Endothelial cell of umbilical vein (primary cell): ENCODE data around the gene ZNF662. TPM values are rescaled to one million over a fixed set of nuclear protein-coding genes. Genes with fewer than 3 reads are reported as not detected.

Experiments
- BruUV-seq: library from RNA; stranded (reverse); fragments of 400-500 nt; replicated peaks from 2 replicates; lab custom pipeline; 2021; lab: Mats Ljungman, UMichigan
- CTCF ChIA-PET: fragments of 300-600, 350-600 bp; sonication (Branson Sonifier 250); formaldehyde crosslinking; loops from one replicate; lab custom pipeline; 2021; ENCODE audit warnings: antibody characterized with exemption, inconsistent platforms; lab: Charles Lee
- POLR2A ChIA-PET: fragments of 300-600, 350-600 bp; sonication (Branson Sonifier 250); formaldehyde crosslinking; loops from one replicate; lab custom pipeline; 2021; ENCODE audit warnings: antibody characterized with exemption, inconsistent platforms; lab: Charles Lee
- DNase-seq: peaks from one replicate; pipeline ENCODE4 v3.0.0-alpha.2; 2011; ENCODE audit warnings: low read depth, low spot score
- FAIRE-seq: peaks from 2 replicates; lab custom pipeline; 2011; peaks lifted over from hg19 to GRCh38; lab: Jason Lieb, UNC
- H2AFZ ChIP-seq: 2 replicates; pipeline ENCODE4 v1.6.0; 2012; ENCODE audit warnings: low read depth, low read length, control low read depth, inconsistent platforms
- H3K27ac ChIP-seq: 2 replicates; pipeline ENCODE4 v1.5.1; 2011; ENCODE audit warnings: low read depth, mild to moderate bottlenecking, control low read depth, low read length, moderate library complexity; ENCODE audit not compliant: insufficient read depth
- H3K27me3 ChIP-seq, 2 experiments: 2 replicates each; pipeline versions ENCODE4 v1.6.0 to v1.6.1; 2011; ENCODE audit warnings: low read length in 2 of 2, mixed read lengths in 1 of 2; ENCODE audit not compliant: control insufficient read depth in 2 of 2, insufficient read depth in 2 of 2
- H3K36me3 ChIP-seq, 2 experiments: 2 replicates in 1 of 2; 3 replicates in 1 of 2; pipeline ENCODE4 v1.5.1; 2011; ENCODE audit warnings: low read length in 2 of 2, mild to moderate bottlenecking in 1 of 2, moderate library complexity in 1 of 2; ENCODE audit not compliant: control insufficient read depth in 2 of 2, insufficient read depth in 2 of 2; ENCODE audit errors: extremely low read depth in 1 of 2
- H3K4me1 ChIP-seq: 3 replicates; pipeline ENCODE4 v1.5.1; 2011; ENCODE audit warnings: mild to moderate bottlenecking, low read length; ENCODE audit not compliant: control insufficient read depth, insufficient read depth; ENCODE audit errors: extremely low read depth
- H3K4me2 ChIP-seq: 2 replicates; pipeline ENCODE4 v1.6.1; 2011; ENCODE audit warnings: low read length, control low read depth, mixed read lengths; ENCODE audit not compliant: insufficient read depth
- H3K4me3 ChIP-seq, 3 experiments: fragments of 200-600 bp in 1 of 3; sonication (generic), shearing (Covaris generic) in 1 of 3; replicated peaks in 1 of 3; 2 replicates each; pipeline ENCODE4 v1.5.1; 2011 to 2016; ENCODE audit warnings: control low read depth in 3 of 3, low read length in 3 of 3, mild to moderate bottlenecking in 2 of 3, inconsistent platforms in 1 of 3, low read depth in 1 of 3, moderate library complexity in 1 of 3; ENCODE audit not compliant: insufficient read depth in 1 of 3
- H3K79me2 ChIP-seq: 2 replicates; pipeline ENCODE4 v1.6.0; 2012; ENCODE audit warnings: low read length, inconsistent platforms; ENCODE audit not compliant: control insufficient read depth, insufficient read depth
- H3K9ac ChIP-seq: replicated peaks from 2 replicates; pipeline ENCODE3; 2011; ENCODE audit warnings: low read length, control low read depth; ENCODE audit not compliant: insufficient read depth; ENCODE audit errors: extremely low read depth
- H3K9me1 ChIP-seq: replicated peaks from 3 replicates; pipeline ENCODE4 v1.6.0; 2011; ENCODE audit warnings: mild to moderate bottlenecking, low read length; ENCODE audit not compliant: control insufficient read depth, insufficient read depth; ENCODE audit errors: extremely low read depth
- H3K9me3 ChIP-seq: replicated peaks from 2 replicates; pipeline ENCODE4 v1.5.1; 2012; ENCODE audit warnings: low read length, inconsistent platforms; ENCODE audit not compliant: control insufficient read depth, insufficient read depth
- H4K20me1 ChIP-seq: replicated peaks from 2 replicates; pipeline ENCODE3; 2011; ENCODE audit warnings: mild to moderate bottlenecking, low read length; ENCODE audit not compliant: control insufficient read depth, insufficient read depth; ENCODE audit errors: extremely low read depth
- CTCF ChIP-seq, 2 donors: IDR thresholded peaks; 1 replicate in 1 of 2; 2 replicates in 1 of 2; pipeline ENCODE4 v1.5.1; 2011; ENCODE audit warnings: low read length in 2 of 2, mild to moderate bottlenecking in 2 of 2, moderate library complexity in 2 of 2, control low read depth in 1 of 2, inconsistent platforms in 1 of 2, low read depth in 1 of 2; ENCODE audit not compliant: insufficient read depth in 1 of 2; ENCODE audit errors: extremely low read depth in 1 of 2
- EZH2 ChIP-seq: IDR thresholded peaks from 2 replicates; pipeline ENCODE4 v1.6.1; 2012; ENCODE audit warnings: borderline replicate concordance, low read depth, mild to moderate bottlenecking, moderate library complexity, low read length, inconsistent platforms; ENCODE audit not compliant: severe bottlenecking
- FOS ChIP-seq: IDR thresholded peaks from 2 replicates; pipeline ENCODE4 v1.6.1; 2011; ENCODE audit warnings: mild to moderate bottlenecking, low read length, moderate library complexity, borderline replicate concordance; ENCODE audit not compliant: insufficient read depth
- GATA2 ChIP-seq: IDR thresholded peaks from 2 replicates; pipeline ENCODE4 v1.7.0; 2011; ENCODE audit warnings: low read depth, mild to moderate bottlenecking, moderate library complexity, mixed read lengths, low read length; ENCODE audit not compliant: insufficient read length, insufficient read depth
- JUN ChIP-seq: IDR thresholded peaks from 2 replicates; pipeline ENCODE4 v1.6.1; 2011; ENCODE audit warnings: borderline replicate concordance, low read depth; ENCODE audit not compliant: insufficient read length, insufficient read depth
- MAX ChIP-seq: IDR thresholded peaks from 2 replicates; pipeline ENCODE4 v1.6.1; 2011; ENCODE audit not compliant: insufficient read depth, insufficient read length
- MYC ChIP-seq: IDR thresholded peaks from one replicate; pipeline ENCODE4 v1.6.1; 2011; ENCODE audit warnings: mild to moderate bottlenecking, low read depth, low read length
- POLR2A ChIP-seq: IDR thresholded peaks from 2 replicates; pipeline ENCODE4 v1.6.1; 2012; ENCODE audit warnings: low read depth, mild to moderate bottlenecking, control low read depth, low read length
- POLR2AphosphoS5 ChIP-seq: IDR thresholded peaks from 2 replicates; pipeline ENCODE4 v1.6.1; 2012; ENCODE audit warnings: low read depth, mild to moderate bottlenecking, control low read depth, low read length, moderate library complexity; ENCODE audit not compliant: insufficient read depth
- dilution Hi-C: fragments of 300-500 bp; cut with MboI; formaldehyde crosslinking; loops from one replicate; pipeline ENCODE4 v1.15.0; 2019; ENCODE audit warnings: low sequenced_read_pairs; ENCODE audit not compliant: extremely low pct_ligation_motif_present
- intact Hi-C: fragments of 100-400 bp; cut with micrococcal nuclease; formaldehyde crosslinking; loops from one replicate; pipeline ENCODE4 v1.10.0; 2022
- polyA plus RNA-seq, 4 experiments: library from polyadenylated mRNA; depleted of rRNA in 3 of 4; stranded (reverse) in 3 of 4; unstranded in 1 of 4; fragments of >200 nt; gene quantifications; 2 replicates each; pipeline versions ENCODE4 v1.2.1 to v1.2.3, GENCODE V29; 2011 to 2012; ENCODE audit warnings: missing spikeins in 1 of 4
- total RNA-seq: library from RNA; stranded (reverse); gene quantifications from 2 replicates; pipeline ENCODE4 v1.2.3, GENCODE V29; 2021

Gene ZNF662
- total and polyA plus RNA-seq, 2 donors (not counting 3 experiments of a cell fraction or from before 2014, with no cell fraction given): 0.84 to 4.3 TPM

- Histone ChIP-seq H2AFZ (no peak overlapping the region), H3K4me3 (no peak overlapping the region), H3K9me1 (no peaks in the 10 kb centered on the region), H3K27ac (no peak overlapping the region), H3K36me3 (no peaks in the 10 kb centered on the region), H3K9me3 (no peaks in the 10 kb centered on the region), H3K4me2 (no peak overlapping the region), H4K20me1 (no peaks in the 10 kb centered on the region), H3K27me3 (peaks cover 6 to 8% of the 10 kb centered on the region in 2 experiments), H3K4me1 (no peaks in the 10 kb centered on the region), H3K9ac (no peak overlapping the region), H3K79me2 (no peaks in the 10 kb centered on the region)
- TF ChIP-seq EZH2 (no peak), GATA2 (no peak)
- intact Hi-C loops: no loop called here
- no peak for DNase-seq
- ChIA-PET CTCF (interaction anchor here (1.0 kb wide), 1 partner anchor 8 kb away, joined by 3 read pairs; no protein-coding TSS in a partner anchor), POLR2A (no interaction called here)
- dilution Hi-C loops: no loop called here
- no peak for FAIRE-seq
- no TSS peak for BruUV-seq
Measured at GRCh38 chr3:42873221-42873982, 32.5 kb upstream of the ZNF662 start.

- Histone ChIP-seq H3K4me3 (no peak overlapping the region), H3K79me2 (no peaks in the 10 kb centered on the region), H4K20me1 (no peaks in the 10 kb centered on the region), H3K4me2 (no peak overlapping the region), H2AFZ (no peak overlapping the region), H3K9me1 (no peaks in the 10 kb centered on the region), H3K9me3 (no peaks in the 10 kb centered on the region), H3K27me3 (peaks cover 6 to 14% of the 10 kb centered on the region in 2 experiments), H3K36me3 (no peaks in the 10 kb centered on the region), H3K4me1 (no peaks in the 10 kb centered on the region), H3K9ac (no peak overlapping the region), H3K27ac (no peak overlapping the region)
- BruUV-seq: no TSS peak
- FAIRE-seq (no peak), DNase-seq (no peak)
- TF ChIP-seq MAX (no peak), POLR2A (no peak), POLR2AphosphoS5 (no peak), EZH2 (no peak), MYC (no peak), JUN (no peak), FOS (no peak), CTCF (IDR thresholded peaks at IDR 0.05; ENCODE audit: extremely low read depth in 1 of 2, insufficient read depth in 1 of 2, low read depth in 1 of 2, low read length in 2 of 2) (no peak), GATA2 (no peak)
- POLR2A ChIA-PET: no interaction called here
- dilution Hi-C loops: no loop called here
- CTCF ChIA-PET: no interaction called here
- intact Hi-C loops: no loop called here
Measured at GRCh38 chr3:42874749-42875148, 31.2 kb upstream of the ZNF662 start.
